NCI-H187 treated with DMSO at 0.1 percent for 48 hours (cell line): Measurements from ENCODE around the gene TNS3.

ENCODE experiments used
- DNase-seq: peaks from one replicate; lab custom pipeline; 2025; lab: John Stamatoyannopoulos, UW

The TNS3 gene

GRCh38 chr7:47428052-47428767 is 153.7 kb downstream of the TNS3 start:
- DNase-seq, result no peak

DNA sequence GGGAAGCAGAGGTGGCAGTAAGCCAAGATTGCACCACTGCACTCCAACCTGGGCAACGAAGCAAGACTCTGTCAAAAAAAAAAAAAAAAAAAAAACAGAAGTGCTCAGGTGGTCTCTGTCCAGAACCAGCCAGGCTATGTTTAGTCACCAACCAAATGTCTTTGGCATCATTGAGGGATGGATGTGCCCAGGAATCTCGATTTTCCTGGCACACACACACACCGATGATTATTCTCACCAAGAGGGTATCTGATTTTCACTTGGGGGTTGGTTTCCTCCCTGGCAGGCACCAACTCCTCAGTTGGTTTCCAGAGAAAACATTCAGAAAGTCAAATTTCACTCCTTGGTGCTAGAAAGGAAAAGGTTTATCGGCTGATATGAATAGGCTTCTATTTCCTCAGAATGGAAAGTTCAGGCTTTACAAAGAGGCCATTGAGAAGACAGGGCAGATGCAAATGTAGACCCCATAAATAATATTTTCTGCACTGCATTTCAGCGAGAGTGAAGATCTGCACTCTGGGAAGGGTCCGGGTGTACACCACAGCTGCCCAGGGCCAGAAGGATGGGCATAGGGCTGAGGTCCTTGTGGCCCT is 154.8 kb downstream of the TNS3 start:
- DNase-seq, result no peak

DNA sequence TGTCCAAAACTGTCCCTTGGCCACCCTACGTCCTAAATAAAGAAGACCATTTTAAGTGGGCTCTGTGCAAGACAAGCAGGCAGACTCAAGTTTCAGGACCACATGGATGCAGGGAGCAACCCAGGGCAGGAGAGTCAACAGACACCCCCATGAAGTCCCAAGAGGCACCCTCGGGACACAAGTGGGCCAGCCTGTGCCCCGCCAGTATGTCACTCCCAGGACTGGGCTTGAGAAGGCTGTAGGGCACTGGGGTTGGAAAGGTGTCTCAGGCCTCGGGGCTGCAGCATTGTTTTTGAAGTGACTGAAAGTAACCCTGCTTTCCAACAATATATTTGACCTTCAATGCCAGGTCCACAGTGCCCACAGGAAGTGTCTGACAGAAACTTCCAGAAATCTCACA is 157.4 kb downstream of the TNS3 start:
- no peak for DNase-seq

- DNase-seq, result no peak
Measured at GRCh38 chr7:47423196-47423595, 158.7 kb downstream of the TNS3 start.

GRCh38 chr7:47422611-47423010 is 159.3 kb downstream of the TNS3 start:
- no peak for DNase-seq

GRCh38 chr7:47421456-47421855 is 160.5 kb downstream of the TNS3 start:
- no peak for DNase-seq

GRCh38 chr7:47420122-47420780 is 161.7 kb downstream of the TNS3 start:
- no peak for DNase-seq

GRCh38 chr7:47419471-47419870 is 162.4 kb downstream of the TNS3 start:
- DNase-seq, result no peak

- no peak for DNase-seq
Measured at GRCh38 chr7:47418601-47419309, 163.2 kb downstream of the TNS3 start.

DNA sequence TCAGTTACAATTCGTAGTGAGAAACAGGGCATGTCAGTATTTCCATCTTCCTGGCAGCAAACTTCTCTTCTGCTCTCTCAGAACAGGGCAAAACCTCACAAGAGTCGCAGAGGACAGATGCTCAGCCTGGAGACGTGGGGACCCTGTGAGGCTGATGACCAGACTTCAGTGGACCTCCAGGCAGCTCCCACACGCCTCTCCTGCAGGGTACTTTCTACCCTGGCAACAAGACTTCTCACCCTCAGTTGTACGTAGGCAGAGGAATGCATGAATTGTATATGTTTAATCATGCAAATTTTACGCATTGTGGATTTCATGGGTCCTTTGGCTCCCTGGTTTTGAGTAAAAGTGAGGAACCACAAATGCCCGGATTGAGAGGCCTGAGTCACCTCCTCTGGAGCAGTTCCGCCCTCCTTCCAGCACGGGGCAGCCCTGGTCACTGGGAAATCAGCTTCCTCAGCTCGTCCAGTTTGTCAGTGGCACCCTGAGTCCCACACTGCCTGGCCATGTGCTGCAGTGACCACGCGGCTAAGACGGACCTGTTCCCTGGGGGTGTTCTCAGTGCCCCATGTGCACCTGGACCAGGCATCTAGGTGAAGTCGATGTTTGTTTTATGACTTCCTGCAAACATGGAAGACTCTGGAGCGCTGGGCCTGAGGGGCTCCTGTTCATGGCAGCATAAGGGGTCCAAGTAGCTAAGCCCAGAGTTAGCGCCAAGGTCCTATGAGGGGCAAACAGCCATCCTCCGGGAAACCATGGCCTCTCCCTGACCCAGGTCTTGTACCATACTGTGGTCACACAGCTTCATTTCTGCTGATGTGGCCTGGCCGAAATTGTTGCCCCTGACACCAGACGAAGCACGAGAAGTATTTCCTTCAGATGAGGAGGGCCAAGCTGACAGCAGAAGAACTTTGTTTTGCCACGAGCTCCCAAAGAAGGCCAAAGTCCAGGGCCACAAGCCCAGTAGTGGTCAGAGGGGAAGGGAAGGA is 165.1 kb downstream of the TNS3 start:
- DNase-seq, result no peak

DNA sequence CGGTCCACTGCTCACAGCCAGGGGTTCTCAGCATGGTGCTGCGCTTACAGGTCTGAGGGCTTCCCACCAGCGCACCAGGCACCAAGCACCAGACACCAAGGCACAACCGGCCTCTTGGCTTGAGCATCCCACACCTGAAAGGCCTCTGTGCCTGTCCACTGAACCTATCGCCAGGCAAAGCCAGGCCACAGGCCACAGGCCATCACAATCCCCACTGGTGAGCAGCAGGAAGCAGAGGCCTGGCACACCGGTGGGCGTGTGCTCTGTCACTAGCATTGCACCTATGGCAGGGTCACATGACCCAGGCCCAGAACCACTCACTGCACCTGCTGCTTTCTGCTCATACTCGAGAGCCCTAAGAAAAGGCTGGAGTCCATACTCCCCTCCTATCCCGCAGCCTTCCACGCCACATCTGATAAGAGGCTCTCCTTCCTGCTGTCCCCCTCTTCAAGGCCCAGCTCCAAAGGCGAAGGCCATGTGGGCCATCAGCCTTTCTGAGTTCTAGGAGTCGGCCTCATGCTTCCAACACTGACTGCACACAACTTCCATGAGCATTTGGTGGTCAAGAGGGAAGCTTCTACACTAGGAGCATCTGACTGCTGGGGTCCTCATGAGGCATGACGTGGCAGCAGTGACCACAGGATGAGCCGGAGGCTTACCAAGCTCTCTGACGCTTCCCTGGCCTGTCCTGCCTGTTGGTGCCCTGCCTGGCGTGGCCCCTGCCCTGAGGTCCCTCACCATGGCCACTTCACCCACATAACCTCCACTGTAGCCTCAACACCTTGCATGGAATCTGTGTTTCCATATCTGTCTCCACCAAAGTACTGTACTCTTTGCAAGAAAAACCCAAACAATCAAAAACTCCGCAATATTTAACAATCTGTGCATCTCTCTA is 166.3 kb downstream of the TNS3 start:
- no peak for DNase-seq

GRCh38 chr7:47414342-47415317 is 167.3 kb downstream of the TNS3 start:
- no peak for DNase-seq

- no peak for DNase-seq
Measured at GRCh38 chr7:47413526-47414341, 168.2 kb downstream of the TNS3 start.

DNA sequence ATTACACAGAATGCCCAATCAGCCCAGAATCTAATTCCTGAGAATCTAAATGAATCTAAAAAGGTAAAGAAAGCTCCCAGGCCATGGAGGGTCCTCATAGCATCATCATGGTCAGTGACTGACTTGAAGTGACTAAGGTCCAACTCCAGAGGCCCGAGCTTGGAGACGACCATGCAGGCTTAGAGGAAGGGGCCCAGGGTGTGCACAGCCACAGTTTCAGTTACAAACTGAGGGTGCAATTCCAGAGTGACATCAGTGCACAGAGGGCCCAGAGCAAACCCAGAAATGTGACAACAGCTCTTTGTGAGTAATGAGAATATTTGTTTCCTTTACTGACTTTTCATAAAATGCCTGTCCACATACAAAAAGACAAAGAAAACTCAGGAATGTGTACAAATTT is 170.0 kb downstream of the TNS3 start:
- DNase-seq, result no peak

DNA sequence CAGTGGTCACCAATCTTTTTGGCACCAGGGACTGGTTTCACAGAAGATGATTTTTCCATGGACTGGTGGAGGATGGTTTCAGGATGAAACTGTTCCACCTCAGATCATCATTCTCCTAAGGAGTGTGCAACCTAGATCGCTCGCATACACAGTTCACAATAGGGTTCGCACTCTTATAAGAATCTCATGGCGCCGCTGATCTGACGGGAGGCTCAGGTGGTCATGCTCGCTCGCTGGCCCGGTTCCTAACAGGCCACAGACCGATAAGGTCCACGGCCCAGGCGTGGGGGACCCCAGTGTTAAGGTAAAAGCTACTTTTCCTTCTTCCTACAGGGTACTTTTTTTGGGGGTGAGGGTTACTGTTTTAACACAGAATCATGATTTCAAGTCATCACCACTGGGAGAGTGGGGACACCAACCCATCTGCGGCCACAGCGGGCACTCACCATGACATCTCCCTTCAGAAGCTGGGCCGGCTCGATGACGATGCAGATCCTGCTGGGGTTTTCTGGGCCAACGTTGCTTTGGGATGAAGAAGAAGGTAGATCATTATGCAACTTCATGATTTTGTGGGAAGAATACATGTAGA is 170.5 kb downstream of the TNS3 start:
- no peak for DNase-seq

DNA sequence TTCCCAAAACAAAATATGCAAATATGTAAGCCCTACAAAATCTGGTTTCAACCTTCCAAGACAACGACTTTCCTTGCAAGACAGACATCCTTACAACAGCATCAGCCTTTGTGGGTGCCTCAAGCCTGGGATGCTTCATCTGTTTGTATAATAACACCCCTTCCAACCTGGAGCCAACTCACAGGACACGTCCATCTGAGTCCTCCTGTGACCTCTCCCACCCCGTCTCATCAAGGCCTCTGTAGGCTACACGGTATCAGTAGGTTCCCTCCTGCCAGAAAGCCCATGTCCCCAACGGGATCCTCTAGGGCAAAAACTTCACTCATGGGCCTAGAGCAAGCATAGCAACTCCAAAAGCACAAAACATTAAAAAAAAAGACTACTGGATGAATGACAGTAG is 173.2 kb downstream of the TNS3 start:
- DNase-seq, result no peak

GRCh38 chr7:47407821-47408674 is 173.9 kb downstream of the TNS3 start:
- DNase-seq, result no peak
